ENCODE data around the gene ARID4B.
"Not testable (repeated sequence)": the region's sequence is repeated elsewhere in the genome, so short reads cannot be mapped to it uniquely, and the experiment has no call there.

Gene ARID4B

DNA sequence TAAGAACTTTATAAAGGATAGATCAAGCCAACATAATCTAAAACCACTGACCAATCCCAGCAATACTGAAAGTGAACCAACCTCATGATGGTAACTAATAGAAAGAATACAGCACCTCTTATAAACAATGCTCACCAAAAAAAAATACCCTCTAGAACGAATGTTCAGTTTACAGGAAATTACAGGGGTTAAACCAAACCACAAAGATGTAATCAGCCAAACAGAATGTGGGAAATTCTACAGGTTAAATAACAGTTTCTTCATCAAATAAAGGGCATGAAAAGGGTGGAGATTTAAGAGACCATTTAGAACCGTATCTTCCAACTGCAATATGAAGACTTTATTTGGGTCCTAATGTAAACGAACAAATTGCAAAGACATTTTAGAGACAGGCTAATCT, 30.4 kb downstream of the ARID4B start:
- in situ Hi-C loops (cut with MboI; ENCODE audit: low sequenced_read_pairs) = no loop called here

GRCh38 chr1:235296729-235297128, 31.2 kb downstream of the ARID4B start:
- in situ Hi-C loops (cut with MboI; ENCODE audit: low sequenced_read_pairs) = no loop called here

DNA sequence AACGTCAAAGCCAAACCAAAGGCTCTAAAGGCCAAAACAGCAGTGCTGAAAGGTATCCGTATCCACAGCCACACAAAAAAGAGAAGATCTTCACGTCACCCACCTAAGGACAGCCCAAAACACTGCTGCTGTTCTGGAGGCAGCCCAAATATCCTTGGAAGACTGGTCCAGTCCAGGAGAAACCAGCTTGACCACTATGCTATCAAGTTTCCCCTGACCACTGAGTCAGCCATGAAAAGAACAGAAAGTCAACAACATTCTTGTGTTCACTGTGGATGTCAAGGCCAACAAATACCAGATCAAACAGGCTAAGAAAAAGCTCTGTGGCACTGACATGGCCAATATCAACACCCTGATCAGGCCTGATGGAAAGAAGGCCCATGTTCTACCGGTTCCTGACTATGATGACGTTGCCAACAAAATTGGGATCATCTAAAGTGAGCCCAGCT, 32.1 kb downstream of the ARID4B start:
- in situ Hi-C loops (cut with MboI; ENCODE audit: low sequenced_read_pairs) = no loop called here

DNA sequence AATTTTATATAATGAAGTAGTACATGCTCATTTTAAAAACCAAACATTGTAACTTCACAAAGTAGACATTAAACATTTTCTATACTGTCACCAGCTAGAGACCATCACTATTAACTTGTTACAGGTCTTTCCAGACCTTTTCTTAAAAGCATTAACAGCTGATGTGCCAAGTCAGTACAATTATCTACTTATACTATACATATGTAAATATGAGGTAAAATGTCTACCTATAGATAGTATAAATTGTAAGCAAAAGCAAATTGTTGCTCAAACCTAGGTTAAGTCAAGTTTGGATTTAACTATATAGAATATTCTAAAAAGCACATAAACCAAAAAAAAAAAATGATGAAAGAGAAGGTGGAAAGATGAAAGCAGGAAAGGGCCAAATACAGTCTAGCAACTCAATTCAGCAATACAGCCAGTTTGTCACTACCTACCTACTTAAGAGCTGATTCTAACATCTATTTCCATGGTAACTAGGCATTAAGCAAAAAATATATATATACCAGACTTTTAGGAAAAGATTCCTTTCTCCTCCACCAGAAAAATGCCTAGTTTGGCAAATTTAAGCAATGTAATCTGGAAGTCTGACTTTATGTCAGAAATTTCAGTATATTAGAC, 34.5 kb downstream of the ARID4B start:
- in situ Hi-C loops (cut with MboI; ENCODE audit: low sequenced_read_pairs) = no loop called here

DNA sequence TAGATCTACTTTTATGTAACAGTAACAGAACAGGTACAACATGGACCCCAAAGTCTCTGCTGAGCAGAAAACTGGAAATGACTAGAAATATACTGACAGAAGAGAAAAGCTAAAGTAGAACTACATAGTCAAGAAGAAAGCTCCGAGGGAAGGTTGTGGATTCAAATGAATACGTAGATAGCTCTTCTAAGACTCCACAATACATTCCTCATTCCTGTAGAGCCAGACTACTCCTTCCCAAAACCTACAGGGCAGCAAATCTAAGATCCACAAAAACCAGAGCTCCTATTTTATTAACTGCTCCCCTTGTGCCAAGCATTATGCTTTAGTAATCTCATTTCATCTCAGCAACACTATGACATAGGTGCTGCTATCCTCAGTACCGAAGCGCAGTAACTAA, 35.2 kb downstream of the ARID4B start:
- in situ Hi-C loops (cut with MboI; ENCODE audit: low sequenced_read_pairs) = no loop called here

GRCh38 chr1:235291599-235292091, 36.3 kb downstream of the ARID4B start:
- in situ Hi-C loops (cut with MboI; ENCODE audit: low sequenced_read_pairs) = no loop called here

DNA sequence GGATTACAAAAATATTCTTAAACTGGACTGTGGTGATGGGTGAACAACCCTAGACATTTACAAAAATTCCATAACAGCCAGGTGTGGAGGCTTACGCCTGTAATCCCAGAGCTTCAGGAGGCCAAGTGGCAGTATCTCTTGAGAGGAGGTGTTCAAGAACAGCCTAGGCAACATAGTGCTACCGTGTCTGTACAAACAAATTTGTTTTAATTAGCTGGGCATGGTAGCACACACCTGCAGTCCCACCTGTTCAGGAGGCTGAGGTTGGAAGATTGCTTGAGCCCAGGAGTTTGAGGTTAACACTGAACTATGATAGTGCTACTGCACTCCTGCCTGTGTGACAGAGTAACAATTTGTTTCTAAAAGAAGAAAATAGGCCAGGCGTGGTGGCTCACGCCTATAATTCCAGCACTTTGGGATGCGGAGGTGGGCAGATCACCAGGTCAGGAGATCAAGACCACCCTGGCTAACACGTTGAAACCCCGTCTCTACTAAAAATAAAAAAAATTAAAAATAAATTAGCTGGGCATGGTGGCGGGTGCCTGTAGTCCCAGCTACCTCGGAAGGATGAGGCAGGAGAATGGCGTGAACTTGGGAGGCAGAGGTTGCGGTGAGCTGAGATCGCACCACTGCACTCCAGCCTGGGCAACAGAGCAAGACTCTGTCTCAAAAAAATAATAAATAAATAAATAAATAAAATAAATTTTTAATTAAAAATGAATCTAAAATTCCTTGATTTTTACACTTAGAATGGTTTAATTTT, 37.1 kb downstream of the ARID4B start:
- in situ Hi-C loops (cut with MboI; ENCODE audit: low sequenced_read_pairs) = no loop called here

DNA sequence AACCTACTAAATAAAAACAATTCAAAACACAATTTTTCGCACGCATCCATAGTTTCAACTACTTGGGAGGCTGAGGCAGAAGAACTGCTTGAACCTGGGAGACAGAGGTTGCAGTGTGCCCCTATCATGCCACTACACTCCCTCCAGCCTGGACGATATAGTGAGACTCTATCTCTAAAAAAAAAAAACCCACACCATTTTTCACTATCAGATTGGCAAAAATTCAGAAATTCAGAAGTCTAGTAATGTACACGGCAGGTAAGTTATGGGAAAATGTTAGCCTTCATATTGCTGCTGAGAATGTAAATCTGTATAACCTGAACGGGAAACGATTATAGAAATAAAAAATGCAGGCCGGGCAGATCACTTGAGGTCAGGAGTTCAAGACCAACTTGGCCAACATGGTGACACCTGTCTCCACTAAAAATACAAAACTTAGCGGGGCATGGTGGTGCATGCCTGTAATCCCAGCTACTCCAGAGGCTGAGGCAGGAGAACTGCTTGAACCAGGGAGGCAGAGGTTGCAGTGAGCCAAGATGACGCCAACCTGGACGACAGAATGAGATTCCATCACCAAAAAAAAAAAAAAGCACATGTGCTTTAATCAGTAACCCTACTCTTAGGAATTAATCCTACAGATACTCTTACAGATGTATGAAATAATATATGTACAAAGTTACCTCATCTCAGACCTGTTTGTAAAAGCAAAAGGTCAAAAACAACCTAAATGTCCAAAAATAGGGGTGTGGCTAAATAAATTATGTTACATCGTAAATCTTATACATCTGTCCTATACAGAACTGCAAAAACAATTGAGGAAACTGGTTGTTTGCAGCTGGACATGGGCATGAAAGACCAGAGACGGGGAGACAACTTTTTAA, 37.9 kb downstream of the ARID4B start:
- in situ Hi-C loops (cut with MboI; ENCODE audit: low sequenced_read_pairs) = no loop called here

DNA sequence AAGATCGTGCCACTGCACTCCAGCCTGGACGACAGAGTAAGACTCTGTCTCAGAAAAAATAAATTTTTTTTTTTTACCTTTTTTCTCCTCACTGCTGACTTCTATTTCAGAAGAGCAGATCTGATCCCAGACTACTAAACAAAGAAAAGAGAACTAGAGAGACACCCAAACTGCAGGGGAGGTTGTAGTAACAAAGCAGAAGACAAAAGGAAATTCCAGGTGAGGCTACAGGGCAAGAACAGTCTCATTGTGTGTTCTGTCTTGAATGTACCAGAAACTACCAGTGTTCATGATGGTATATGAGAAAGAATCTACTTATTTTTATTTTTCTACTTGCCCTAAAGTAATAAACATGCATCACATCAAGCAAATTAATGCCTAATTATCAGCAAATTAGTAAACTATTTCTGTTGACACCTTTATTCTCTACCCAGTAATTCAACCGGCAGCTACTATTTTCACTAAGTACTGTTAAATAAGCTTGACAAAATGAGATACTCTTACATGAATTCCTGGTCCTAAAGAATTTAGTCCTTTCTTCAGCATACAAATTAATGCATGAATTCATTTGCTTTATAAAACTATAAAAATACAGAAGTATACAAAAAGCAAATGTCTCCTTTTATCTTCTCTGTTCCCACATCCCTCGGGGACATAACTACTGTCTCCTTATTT, 40.6 kb downstream of the ARID4B start:
- in situ Hi-C loops (cut with MboI; ENCODE audit: low sequenced_read_pairs) = no loop called here

DNA sequence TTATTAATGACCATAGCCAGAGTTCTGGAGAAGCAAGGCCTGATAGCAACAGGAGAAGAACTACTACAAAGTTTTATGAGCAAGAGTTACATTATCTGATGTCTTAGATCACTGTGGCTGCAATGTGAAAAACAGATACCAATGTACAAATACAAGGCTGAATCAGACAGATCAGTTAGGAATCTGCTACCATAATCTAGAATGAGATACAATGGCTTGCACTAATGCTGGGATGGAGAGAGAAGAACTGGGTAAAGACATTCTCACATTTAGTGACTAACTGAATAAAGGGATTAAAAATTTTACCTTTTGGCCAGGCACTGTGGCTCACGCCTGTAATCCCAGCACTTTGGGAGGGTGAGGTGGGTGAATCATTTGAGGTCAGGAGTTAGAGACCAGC, 41.3 kb downstream of the ARID4B start:
- in situ Hi-C loops (cut with MboI; ENCODE audit: low sequenced_read_pairs) = no loop called here

DNA sequence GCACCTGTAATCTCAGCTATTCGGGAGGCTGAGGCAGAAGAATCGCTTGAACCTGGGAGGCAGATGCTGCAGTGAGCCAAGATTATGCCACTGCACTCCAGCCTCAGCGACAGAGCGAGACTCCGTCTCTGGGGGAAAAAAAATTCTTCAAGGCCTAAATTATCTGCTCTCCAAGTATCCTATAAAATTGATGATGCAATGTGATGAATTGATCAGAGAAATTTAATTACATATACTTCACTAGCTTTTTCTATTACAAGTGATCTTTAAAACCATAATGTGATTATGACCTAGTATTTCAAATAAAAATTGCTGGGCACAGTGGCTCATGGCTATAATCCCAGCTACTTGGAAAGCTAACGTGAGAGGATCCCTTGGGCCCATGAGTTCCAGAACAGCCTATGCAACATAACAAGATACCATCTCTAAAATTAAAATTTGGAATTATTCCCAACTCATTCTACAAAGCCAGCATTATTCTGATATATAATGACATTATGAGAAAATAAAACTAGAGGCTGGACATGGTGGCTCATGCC, 43.7 kb downstream of the ARID4B start:
- in situ Hi-C loops (cut with MboI; ENCODE audit: low sequenced_read_pairs) = no loop called here

DNA sequence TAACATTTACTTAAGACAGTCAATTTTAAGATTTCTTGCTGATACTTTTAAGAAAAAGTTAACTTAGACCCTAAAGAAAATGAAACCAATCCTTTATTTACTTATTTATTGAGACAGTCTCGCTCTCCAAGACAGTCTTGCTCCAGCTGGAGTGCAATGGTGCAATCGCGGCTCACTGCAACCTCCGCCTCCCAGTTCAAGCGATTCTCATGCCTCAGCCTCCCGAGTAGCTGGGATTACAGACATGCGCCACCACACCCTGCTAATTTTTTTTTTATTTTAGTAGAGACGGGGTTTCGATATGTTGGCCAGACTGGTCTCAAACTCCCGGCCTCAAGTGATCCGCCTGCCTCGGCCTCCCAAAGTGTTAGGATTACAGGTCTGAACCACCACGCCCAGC, 44.3 kb downstream of the ARID4B start:
- in situ Hi-C loops (cut with MboI; ENCODE audit: low sequenced_read_pairs) = not testable (repeated sequence)

GRCh38 chr1:235280467-235280866, 47.5 kb downstream of the ARID4B start:
- in situ Hi-C loops (cut with MboI; ENCODE audit: low sequenced_read_pairs) = no loop called here

- in situ Hi-C loops (cut with MboI; ENCODE audit: low sequenced_read_pairs) = no loop called here
Measured at GRCh38 chr1:235279694-235280093, 48.3 kb downstream of the ARID4B start.

GRCh38 chr1:235278915-235279292, 49.1 kb downstream of the ARID4B start:
- in situ Hi-C loops (cut with MboI; ENCODE audit: low sequenced_read_pairs) = no loop called here

DNA sequence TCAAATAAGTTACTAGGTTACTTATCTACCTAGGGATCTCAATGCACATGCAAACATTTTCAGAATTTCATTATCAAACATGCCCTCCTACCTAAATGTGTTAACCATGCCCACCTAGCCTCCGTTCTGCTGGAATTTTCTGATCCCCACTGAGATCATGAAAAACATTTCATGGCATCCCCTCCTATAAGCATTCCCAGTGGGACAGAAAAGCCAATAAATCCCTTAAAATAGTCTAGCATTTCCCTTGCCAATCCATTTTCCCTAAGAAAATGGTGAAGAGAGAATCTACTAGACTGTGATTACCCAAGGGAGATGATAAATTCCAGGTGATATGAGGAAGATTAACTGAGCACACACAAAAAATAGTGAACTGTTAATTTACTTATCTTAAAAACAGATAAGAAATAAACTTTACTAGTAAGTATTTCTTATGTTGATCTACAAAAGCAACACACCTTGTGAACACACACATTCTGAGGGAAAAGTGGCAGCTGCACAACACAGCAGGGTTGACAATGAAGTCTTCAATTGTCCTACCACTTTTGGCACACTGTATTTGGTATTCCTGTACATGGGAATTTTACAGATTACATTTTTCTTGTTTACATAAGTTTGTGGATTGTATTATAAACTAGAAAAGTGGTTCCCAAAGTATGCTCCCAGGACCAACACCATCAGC, 49.6 kb downstream of the ARID4B start:
- in situ Hi-C loops (cut with MboI; ENCODE audit: low sequenced_read_pairs) = no loop called here

DNA sequence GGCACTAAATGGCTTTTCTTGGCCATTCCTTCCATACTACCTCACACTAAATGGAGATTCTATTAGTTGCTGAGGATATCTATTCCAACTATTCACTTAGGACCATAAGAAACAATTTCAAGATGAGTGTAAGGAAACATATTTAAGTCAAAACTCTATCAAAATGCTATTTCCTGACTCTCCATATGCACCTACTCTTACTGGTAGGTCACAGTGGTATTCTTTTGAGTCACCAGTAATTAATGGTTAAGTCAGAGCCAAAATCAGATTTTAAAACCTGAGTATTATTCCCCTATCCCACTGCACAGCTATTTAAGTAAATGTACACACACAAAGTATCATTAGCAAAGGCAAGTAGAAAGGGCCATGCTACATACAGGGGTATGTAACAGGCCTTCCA, 50.3 kb downstream of the ARID4B start:
- in situ Hi-C loops (cut with MboI; ENCODE audit: low sequenced_read_pairs) = no loop called here

GRCh38 chr1:235275836-235276235, 52.1 kb downstream of the ARID4B start:
- in situ Hi-C loops (cut with MboI; ENCODE audit: low sequenced_read_pairs) = no loop called here

DNA sequence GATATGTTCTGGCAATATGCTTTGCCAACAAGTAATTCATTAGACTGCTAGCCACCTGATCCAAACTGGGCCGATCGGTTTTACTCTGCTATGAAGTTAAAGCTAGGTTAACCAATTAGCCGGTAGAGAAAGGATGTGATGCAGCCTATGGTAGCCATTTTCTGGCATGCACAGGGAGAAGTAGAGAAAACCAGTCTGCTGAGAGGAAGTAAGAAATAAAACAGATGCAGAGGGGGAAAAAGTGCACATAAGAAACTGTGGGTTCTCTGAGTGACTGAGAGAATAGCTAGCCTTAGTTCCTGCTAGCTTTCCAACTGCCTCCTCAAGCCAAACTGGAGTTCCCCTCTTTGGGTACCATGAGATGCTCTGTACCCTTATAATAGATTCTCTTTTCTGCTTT, 52.8 kb downstream of the ARID4B start:
- in situ Hi-C loops (cut with MboI; ENCODE audit: low sequenced_read_pairs) = no loop called here

DNA sequence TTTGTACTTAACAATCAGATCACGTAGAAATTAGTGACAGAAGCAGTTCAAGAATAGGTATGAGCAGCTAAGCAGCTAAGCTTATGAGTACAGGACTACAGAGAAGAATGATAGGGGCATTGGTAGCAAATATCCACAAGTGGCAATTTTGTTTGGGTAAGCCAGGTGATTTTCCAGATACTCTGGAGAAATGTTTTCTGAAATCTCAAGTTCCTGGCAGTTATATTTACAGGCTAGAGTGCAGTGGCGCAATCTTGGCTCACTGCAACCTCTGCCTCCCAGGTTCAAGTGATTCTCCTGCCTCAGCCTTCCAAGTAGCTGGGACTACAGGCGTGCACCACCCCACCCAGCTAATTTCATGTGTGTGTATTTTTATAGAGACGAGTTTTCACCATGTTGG, 55.1 kb downstream of the ARID4B start:
- in situ Hi-C loops (cut with MboI; ENCODE audit: low sequenced_read_pairs) = no loop called here
